A673 (cell line): ENCODE measurements around the gene ATXN2.

ENCODE experiments used
- CTCF ChIP-seq: fragments of 300-800, 200-600 bp; sonication (generic); conservative IDR thresholded peaks from 2 replicates; pipeline ENCODE4 v1.5.1; 2017; ENCODE audit warnings: low read depth, mild to moderate bottlenecking, antibody characterized with exemption, low read length, moderate library complexity, mixed read lengths
- EZH2 ChIP-seq: fragments of 200-600 bp; sonication (generic); IDR thresholded peaks from 2 replicates; pipeline ENCODE4 v1.6.1; 2017; ENCODE audit warnings: borderline replicate concordance, low read depth, mild to moderate bottlenecking, mixed read lengths, antibody characterized with exemption, low read length; ENCODE audit not compliant: poor library complexity, severe bottlenecking

- TF ChIP-seq CTCF (peak; percentile 60; the same call in 1 of the 2 replicates), EZH2 (no peak)
Measured at GRCh38 chr12:111405149-111405858, 193.8 kb downstream of the ATXN2 start.
